Renal cortical epithelial cell (primary cell): ENCODE results near the gene CMTM4. TPM values are rescaled to one million over a fixed set of nuclear protein-coding genes. Genes with fewer than 3 reads are reported as not detected.
"Not testable (repeated sequence)": the region's sequence is repeated elsewhere in the genome, so short reads cannot be mapped to it uniquely, and the experiment has no call there.

Experiments used
- DNase-seq: peaks from one replicate; pipeline ENCODE4 v3.0.0-alpha.2; 2011; ENCODE audit warnings: low read depth
- total RNA-seq: library from RNA; depleted of rRNA; stranded (reverse); fragments of >200 nt; gene quantifications from 2 replicates; pipeline ENCODE4 v1.2.3, GENCODE V29; 2014

Gene CMTM4
- total RNA-seq, 1 donor from 2014 or later, result 112 TPM

DNA sequence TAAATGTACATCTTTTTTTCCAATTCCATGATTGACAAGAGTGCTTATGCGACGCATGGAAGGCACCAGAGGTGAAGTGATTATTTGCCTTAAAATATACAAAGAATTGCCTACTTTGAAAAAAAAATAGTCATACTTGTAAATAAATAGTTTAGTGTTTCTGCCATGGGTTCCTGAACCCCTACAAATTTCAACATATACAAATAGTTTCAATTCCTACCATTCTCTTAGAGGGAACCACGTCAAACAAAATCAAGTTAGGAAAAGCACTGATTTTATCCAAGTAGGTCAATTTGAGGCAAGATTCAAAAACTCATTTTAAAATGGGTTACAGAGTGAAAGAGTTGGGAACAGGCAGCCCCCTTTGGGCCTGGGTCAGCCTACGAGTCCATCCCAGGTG lies 80.4 kb downstream of the CMTM4 start:
- DNase-seq, result no peak

- no peak for DNase-seq
Measured at GRCh38 chr16:66614161-66614802, 82.3 kb downstream of the CMTM4 start.

DNA sequence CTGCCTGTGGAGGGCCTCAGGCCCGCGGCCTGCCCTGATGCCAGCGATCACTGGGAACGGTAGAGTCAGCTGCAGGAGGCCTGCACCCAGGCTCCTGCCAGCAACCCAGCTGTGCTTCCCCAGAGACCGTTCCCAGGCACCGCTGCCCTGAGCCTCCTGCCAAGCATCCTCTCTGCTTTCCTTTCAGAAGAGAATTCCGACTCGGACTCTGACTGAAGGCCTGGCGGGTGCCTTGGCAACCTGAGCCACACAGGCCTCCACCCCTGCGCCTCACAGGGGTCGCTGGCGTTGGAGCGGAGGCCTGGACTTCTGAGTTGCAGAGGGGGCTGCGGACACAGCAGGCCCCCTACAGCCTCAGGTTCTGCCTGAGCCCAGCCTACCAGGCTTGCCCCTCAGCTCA lies 84.1 kb downstream of the CMTM4 start:
- no peak for DNase-seq

GRCh38 chr16:66611911-66612310 lies 84.6 kb downstream of the CMTM4 start:
- DNase-seq, result not testable (repeated sequence)

DNA sequence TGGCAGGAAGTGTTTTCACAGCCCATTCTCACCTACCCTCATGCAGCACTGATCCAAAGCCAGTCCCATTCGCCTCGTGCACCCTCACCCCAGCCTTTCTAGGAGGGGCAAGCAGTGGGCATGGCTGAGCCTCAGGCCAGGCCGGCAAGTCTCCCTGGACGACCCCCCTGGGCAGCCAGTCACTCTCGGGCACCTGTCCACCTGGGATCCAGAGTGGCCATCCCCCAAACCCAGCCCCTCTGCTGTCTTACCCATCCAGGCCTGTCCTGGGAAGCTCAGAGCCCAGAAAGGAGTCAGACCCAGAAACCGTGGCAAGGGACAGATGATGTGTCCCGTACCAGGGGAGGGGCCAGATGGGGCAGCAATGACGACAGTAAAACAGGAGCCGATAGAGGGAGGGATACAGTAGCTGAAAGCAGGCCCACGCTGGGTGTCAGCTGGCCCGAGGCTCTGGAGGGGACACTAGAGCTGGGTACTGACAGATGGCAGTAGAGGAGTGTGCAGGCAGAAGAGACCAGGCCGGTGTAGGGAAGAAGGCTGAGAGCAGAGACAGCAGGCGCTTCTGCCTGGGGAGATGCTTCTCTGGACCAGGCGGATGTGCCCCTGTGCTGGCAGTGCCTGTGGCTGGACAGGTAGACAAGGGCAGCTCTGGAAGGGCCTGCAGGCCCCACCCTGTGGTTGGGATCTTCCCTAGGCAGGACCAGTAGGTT lies 86.3 kb downstream of the CMTM4 start:
- DNase-seq, result no peak

- no peak for DNase-seq
Measured at GRCh38 chr16:66609139-66609510, 87.4 kb downstream of the CMTM4 start.

- DNase-seq, result peak; percentile 86
Measured at GRCh38 chr16:66608241-66609138, 88.1 kb downstream of the CMTM4 start.

- no peak for DNase-seq
Measured at GRCh38 chr16:66605979-66606751, 90.4 kb downstream of the CMTM4 start.

GRCh38 chr16:66605177-66605978 lies 91.2 kb downstream of the CMTM4 start:
- no peak for DNase-seq

DNA sequence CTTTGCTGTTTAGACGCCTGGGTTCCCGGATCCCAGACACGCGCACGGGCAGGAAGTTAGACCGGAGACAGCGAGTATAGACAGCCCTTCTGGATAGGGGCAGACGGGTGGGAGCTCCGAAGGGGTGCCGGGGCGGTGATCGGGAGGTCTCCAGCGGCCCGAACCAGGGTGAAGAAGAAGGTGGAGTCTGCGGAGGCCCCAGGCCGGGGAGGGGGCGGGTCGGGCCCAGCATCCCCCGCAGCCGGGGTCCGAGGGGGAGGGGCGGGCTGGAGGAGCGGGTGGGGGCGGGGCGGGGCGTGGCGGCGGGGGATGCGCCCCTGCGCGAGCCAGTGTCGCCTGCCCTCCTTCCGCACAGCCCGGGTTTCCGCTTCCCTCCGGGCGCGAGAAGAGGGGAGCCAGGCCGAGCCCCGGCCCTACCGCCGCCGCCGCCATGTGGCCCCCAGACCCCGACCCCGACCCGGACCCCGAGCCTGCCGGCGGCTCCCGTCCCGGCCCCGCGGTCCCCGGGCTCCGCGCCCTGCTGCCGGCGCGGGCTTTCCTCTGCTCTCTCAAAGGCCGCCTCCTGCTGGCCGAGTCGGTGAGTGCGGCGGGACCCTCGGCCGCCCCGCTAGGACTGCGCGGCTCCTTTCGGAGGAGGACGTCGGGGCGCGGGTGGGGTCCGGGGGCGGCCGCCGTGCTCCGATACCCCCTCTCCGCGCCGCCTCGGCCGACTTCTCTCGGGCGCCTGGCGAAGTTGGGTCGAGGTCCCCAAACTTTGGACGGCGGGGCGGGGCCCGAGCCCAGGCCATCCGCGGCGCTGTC lies 92.0 kb downstream of the CMTM4 start, which contains the start of gene CMTM3:
TSS of gene CMTM3 (plus strand) at position 329 of the 801 bp plus-strand sequence. CDS start at position 431, 102 bp downstream.
- no peak for DNase-seq

GRCh38 chr16:66603537-66604375 lies 92.8 kb downstream of the CMTM4 start:
- no peak for DNase-seq

GRCh38 chr16:66601471-66601870 lies 95.1 kb downstream of the CMTM4 start:
- DNase-seq, result no peak

GRCh38 chr16:66600477-66600876 lies 96.1 kb downstream of the CMTM4 start:
- DNase-seq, result no peak

DNA sequence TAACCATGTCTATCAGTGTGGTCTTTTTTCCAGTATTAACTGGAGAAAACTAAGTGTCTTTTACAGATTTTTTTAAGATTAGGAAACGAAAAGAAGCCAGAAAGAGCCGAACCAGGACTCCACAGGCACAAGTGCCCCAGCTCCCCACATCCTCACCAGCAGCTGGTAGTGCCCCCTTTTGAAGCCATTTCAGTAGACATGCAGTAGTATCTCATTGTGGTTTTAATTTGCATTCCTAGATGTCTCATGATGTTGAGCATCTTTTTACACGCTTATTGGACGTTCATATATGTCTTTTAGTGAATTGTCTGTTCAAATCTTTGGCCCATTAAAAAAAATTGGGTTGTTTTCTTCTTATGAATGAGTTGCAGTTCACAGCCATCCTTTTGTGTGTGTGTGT lies 96.8 kb downstream of the CMTM4 start:
- DNase-seq, result no peak

GRCh38 chr16:66598111-66598510 lies 98.4 kb downstream of the CMTM4 start:
- no peak for DNase-seq

GRCh38 chr16:66596986-66597848 lies 99.3 kb downstream of the CMTM4 start:
- no peak for DNase-seq

GRCh38 chr16:66596559-66596958 lies 100.0 kb downstream of the CMTM4 start:
- not testable (repeated sequence) for DNase-seq

GRCh38 chr16:66594739-66595138 lies 101.8 kb downstream of the CMTM4 start:
- no peak for DNase-seq
